ENCODE results near the gene GIMAP7.

The GIMAP7 gene

GRCh38 chr7:150473902-150474301, 40.8 kb upstream of the GIMAP7 start:
- Histone ChIP-seq H3K27ac (no peak overlapping the region), H3K36me3 (replicated peaks) (no peaks in the 10 kb centered on the region), H3K27me3 (replicated peaks) (no peaks in the 10 kb centered on the region), H3K4me3 (ENCODE audit: low read depth, low read length) (no peak overlapping the region)
- no peak for DNase-seq
- in situ Hi-C loops (cut with HindIII; ENCODE audit: low pct_ligation_motif_present, low sequenced_read_pairs) = no loop called here
- TF ChIP-seq CTCF (IDR thresholded peaks at IDR 0.05; ENCODE audit: low read depth, low read length, missing control alignments) = no peak

GRCh38 chr7:150476285-150476684, 38.4 kb upstream of the GIMAP7 start:
- no peaks in the 10 kb centered on the region for H3K27me3 ChIP-seq (replicated peaks)
- in situ Hi-C loops (cut with HindIII; ENCODE audit: low pct_ligation_motif_present, low sequenced_read_pairs) = no loop called here
- no peak overlapping the region for H3K4me3 ChIP-seq (ENCODE audit: low read depth, low read length)
- TF ChIP-seq CTCF (IDR thresholded peaks at IDR 0.05; ENCODE audit: low read depth, low read length, missing control alignments) = no peak
- no peak for DNase-seq
- no peaks in the 10 kb centered on the region for H3K36me3 ChIP-seq (replicated peaks)
- no peak overlapping the region for H3K27ac ChIP-seq

- H3K27me3 ChIP-seq (replicated peaks) = no peaks in the 10 kb centered on the region
- no peak for DNase-seq
- H3K36me3 ChIP-seq (replicated peaks) = no peaks in the 10 kb centered on the region
- in situ Hi-C loops (cut with HindIII; ENCODE audit: low pct_ligation_motif_present, low sequenced_read_pairs) = no loop called here
- TF ChIP-seq CTCF (IDR thresholded peaks at IDR 0.05; ENCODE audit: low read depth, low read length, missing control alignments) = no peak
- no peak overlapping the region for H3K4me3 ChIP-seq (ENCODE audit: low read depth, low read length)
- no peak overlapping the region for H3K27ac ChIP-seq
Measured at GRCh38 chr7:150476819-150477631, 37.6 kb upstream of the GIMAP7 start.

- no peak overlapping the region for H3K27ac ChIP-seq
- no peak for DNase-seq
Measured at GRCh38 chr7:150479023-150479716, 35.5 kb upstream of the GIMAP7 start.

GRCh38 chr7:150481186-150481920, 33.3 kb upstream of the GIMAP7 start:
- H3K27me3 ChIP-seq (replicated peaks) = no peaks in the 10 kb centered on the region
- no peak overlapping the region for H3K4me3 ChIP-seq (ENCODE audit: low read depth, low read length)
- no peaks in the 10 kb centered on the region for H3K36me3 ChIP-seq (replicated peaks)
- in situ Hi-C loops (cut with HindIII; ENCODE audit: low pct_ligation_motif_present, low sequenced_read_pairs) = no loop called here
- no peak for DNase-seq
- no peak for TF ChIP-seq CTCF (IDR thresholded peaks at IDR 0.05; ENCODE audit: low read depth, low read length, missing control alignments)
- no peak overlapping the region for H3K27ac ChIP-seq

More at GRCh38 chr7:150479023-150479716, 35.5 kb upstream of the GIMAP7 start:
- Histone ChIP-seq H3K4me3 (ENCODE audit: low read depth, low read length) (no peak overlapping the region), H3K27me3 (replicated peaks) (no peaks in the 10 kb centered on the region), H3K36me3 (replicated peaks) (no peaks in the 10 kb centered on the region)
- in situ Hi-C loops (cut with HindIII; ENCODE audit: low pct_ligation_motif_present, low sequenced_read_pairs) = no loop called here
- TF ChIP-seq CTCF (IDR thresholded peaks at IDR 0.05; ENCODE audit: low read depth, low read length, missing control alignments) = no peak

Data from brain microvascular endothelial cell (primary cell).